ENCODE data around the gene RDH14.

- TF ChIP-seq, protein P1, sequence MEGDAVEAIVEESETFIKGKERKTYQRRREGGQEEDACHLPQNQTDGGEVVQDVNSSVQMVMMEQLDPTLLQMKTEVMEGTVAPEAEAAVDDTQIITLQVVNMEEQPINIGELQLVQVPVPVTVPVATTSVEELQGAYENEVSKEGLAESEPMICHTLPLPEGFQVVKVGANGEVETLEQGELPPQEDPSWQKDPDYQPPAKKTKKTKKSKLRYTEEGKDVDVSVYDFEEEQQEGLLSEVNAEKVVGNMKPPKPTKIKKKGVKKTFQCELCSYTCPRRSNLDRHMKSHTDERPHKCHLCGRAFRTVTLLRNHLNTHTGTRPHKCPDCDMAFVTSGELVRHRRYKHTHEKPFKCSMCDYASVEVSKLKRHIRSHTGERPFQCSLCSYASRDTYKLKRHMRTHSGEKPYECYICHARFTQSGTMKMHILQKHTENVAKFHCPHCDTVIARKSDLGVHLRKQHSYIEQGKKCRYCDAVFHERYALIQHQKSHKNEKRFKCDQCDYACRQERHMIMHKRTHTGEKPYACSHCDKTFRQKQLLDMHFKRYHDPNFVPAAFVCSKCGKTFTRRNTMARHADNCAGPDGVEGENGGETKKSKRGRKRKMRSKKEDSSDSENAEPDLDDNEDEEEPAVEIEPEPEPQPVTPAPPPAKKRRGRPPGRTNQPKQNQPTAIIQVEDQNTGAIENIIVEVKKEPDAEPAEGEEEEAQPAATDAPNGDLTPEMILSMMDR (IDR thresholded peaks at IDR 0.05): no peak
- no peak for TF ChIP-seq POLR2A (IDR thresholded peaks at IDR 0.05)
These were observed 39.8 kb upstream of the RDH14 start for GRCh38 chr2:18600255-18600613.
